Adrenal gland (tissue), 5 donors: ENCODE measurements around the gene TOR2A.

ENCODE experiments used
- POLR2A ChIP-seq, 2 donors: fragments of 450-650 bp; IDR thresholded peaks; one replicate each; pipeline ENCODE4 v1.6.1; 2017; ENCODE audit warnings: antibody characterized with exemption in 2 of 2, mild to moderate bottlenecking in 2 of 2, moderate library complexity in 1 of 2
- TF ChIP-seq, protein P1 (sequence below), 6 experiments: fragments of 450-650 bp in 4 of 6; fragments of 200-600 bp in 2 of 6; sonication (generic) in 1 of 6; IDR thresholded peaks; 1 replicate in 5 of 6; 2 replicates in 1 of 6; pipeline versions ENCODE4 v1.5.1 to v1.8.0; 2016 to 2021; ENCODE audit warnings: antibody characterized with exemption in 6 of 6, mild to moderate bottlenecking in 2 of 6, moderate library complexity in 1 of 6
- donor health status: DM: no; HTN: no; CAD: no.

- TF ChIP-seq POLR2A (IDR thresholded peaks at IDR 0.05): no peak
- TF ChIP-seq, protein P1, sequence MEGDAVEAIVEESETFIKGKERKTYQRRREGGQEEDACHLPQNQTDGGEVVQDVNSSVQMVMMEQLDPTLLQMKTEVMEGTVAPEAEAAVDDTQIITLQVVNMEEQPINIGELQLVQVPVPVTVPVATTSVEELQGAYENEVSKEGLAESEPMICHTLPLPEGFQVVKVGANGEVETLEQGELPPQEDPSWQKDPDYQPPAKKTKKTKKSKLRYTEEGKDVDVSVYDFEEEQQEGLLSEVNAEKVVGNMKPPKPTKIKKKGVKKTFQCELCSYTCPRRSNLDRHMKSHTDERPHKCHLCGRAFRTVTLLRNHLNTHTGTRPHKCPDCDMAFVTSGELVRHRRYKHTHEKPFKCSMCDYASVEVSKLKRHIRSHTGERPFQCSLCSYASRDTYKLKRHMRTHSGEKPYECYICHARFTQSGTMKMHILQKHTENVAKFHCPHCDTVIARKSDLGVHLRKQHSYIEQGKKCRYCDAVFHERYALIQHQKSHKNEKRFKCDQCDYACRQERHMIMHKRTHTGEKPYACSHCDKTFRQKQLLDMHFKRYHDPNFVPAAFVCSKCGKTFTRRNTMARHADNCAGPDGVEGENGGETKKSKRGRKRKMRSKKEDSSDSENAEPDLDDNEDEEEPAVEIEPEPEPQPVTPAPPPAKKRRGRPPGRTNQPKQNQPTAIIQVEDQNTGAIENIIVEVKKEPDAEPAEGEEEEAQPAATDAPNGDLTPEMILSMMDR (IDR thresholded peaks at IDR 0.05): no peak
These were observed 22.2 kb downstream of the TOR2A start for GRCh38 chr9:127712867-127713266.
